Stimulated activated CD4-positive, alpha-beta T cell treated with anti-CD3 and anti-CD28 coated beads, Interleukin-4, amount 100 ng/mL, for 24 hours (primary cell): ENCODE data around the gene DNAH6.
"Not testable (repeated sequence)": the region's sequence is repeated elsewhere in the genome, so short reads cannot be mapped to it uniquely, and the experiment has no call there.

Experiments
- DNase-seq: peaks from one replicate; pipeline ENCODE4 v3.0.0-alpha.2; 2020

Gene DNAH6

GRCh38 chr2:84846041-84846663 lies 329.9 kb downstream of the DNAH6 start:
- peak; percentile 40 for DNase-seq

- no peak for DNase-seq
Observed at GRCh38 chr2:84846741-84847142, 330.4 kb downstream of the DNAH6 start.

DNA sequence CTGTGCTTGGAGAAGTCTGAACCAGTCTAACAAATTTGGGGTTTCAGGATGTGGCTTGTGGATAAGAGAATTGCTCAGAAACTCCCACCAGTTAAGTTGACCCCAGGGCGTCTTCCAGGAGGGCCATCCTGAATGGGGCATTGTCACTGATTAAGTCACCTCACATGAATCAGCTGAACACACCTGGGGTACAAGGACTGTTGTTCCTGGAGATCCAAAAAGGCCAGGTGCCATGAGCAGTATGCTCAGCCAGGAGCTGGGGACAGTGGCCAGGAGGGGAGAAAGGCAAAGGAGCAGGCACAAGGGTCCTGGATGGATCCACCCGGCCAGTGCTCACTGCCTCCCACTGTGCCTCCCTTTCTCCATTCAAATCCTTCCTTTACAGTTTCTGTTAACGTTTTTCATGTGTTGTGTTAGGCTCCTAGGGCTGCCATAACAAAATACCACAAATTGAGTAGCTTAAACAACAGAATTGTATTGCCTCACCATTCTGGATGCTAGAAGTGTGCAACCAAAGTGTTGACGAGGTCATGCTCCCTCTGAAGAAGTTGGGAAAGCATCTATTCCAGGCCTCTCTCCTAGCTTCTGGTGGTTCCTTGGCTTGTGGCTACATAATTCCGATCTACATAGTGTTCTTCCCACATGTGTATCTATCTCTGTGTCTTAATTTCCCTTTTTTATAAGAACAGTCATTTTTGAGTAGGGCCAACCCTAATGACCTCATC lies 331.2 kb downstream of the DNAH6 start:
- DNase-seq = no peak

DNA sequence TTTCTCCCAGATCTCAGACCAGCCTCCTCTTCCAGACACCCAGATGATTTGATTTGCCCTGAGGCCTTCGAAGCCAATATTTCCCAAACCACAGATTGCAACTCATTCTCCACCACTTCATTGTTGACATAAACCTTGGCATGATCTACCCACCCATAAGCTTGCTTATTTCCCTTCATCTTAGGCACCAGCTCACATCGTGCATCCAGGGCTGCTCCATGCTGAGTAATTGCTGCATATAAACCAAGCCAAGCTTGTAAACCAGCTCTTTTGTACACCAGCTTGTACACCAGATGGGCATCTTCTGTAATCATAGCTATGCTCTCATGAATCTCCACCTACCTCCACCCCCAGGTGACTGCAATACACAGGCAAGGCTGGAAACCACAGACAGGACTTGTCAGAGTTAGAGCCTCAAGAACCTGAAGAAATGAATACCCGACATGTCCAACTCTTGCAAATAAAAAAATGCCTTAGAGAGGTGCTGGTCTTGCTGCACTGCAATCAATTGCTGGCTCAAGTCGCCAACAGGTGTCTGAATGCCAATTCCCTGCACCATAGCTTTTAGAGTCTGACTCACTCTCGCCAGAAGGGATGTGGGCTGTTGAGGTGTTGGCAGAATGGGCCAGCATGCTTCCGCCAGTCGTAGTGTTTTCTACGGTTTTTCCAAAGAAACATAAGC lies 333.1 kb downstream of the DNAH6 start:
- DNase-seq = peak; percentile 51

GRCh38 chr2:84850471-84850870 lies 334.2 kb downstream of the DNAH6 start:
- DNase-seq = no peak

DNA sequence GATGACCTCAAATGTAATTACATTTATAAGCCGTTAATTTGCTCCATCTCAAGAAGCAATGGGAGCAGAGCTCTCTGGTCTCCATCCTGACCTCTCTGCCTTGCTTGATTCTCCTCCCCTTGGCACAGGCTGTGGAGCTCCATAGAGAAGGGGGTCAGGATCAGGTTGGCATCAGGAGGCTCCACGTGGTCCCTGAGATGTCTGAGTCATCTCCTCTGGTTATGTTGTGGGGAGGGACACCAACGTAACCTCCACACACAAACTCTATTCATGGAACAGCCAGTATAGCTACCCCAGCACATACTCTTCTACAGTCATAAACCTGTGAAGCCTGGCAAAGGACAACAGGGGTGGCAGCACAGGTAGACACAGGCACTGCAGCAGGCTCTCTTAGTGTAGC lies 335.6 kb downstream of the DNAH6 start:
- DNase-seq = no peak

DNA sequence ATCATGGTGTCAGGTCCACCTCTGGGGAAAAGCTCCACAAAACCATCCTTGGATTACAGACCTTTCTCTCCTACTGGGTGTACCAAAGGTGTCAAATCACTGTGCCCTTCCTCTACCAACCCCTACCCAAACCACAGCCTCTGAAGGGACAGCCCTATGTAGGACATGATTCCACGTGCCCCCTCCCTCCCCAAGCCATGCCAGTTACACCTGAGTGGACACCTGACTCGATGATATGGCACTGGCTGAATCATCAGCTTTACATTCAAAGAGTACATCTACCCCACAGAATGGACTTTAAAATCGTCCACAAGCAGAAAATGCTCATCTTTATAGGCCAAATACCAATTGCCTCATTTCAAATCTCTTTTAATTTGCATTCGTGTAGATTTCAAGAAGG lies 338.6 kb downstream of the DNAH6 start:
- DNase-seq = no peak

GRCh38 chr2:84855731-84856130 lies 339.4 kb downstream of the DNAH6 start:
- no peak for DNase-seq

DNA sequence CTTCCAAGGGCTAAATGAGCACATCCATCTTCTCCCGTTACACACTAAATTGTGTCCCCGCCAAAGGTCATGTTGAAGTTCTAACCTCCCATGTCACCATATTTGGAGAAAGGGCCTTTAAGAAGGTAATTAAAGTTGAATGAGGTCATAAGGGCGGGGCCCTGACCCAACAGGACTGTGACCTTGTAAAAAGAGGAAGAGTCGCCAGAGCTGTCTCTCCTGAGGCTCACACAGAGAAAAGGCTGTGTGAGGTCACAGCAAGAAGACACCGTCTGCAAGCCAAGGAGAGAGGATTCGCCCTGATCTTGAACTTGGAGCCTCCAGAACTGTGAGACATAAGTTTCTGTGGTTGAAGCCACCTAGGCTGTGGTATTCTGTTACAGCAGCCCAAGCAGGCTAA lies 340.5 kb downstream of the DNAH6 start:
- peak; percentile 54 for DNase-seq

GRCh38 chr2:84857566-84857965 lies 341.3 kb downstream of the DNAH6 start:
- no peak for DNase-seq

DNA sequence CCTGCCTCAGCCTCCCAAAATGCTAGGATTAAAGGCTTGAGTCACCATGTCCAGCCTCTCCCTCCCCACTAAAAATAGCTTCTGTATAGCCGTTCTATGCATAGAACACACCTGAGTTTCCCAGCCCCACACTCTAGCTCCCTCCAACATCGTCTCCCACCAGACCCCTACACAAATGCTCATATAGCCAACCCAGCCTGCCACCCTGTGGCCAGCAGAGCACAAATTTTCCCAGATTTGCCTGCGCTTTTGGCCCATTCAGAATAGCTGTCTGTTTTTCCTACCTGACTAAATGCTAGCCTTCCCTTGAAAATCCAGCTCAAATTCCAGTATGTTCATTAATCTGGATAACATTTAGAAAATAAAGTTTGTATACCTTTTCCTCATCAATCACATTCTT lies 341.8 kb downstream of the DNAH6 start:
- no peak for DNase-seq

- DNase-seq = no peak
Observed at GRCh38 chr2:84858937-84859336, 342.6 kb downstream of the DNAH6 start.

- no peak for DNase-seq
Observed at GRCh38 chr2:84861539-84861938, 345.2 kb downstream of the DNAH6 start.

DNA sequence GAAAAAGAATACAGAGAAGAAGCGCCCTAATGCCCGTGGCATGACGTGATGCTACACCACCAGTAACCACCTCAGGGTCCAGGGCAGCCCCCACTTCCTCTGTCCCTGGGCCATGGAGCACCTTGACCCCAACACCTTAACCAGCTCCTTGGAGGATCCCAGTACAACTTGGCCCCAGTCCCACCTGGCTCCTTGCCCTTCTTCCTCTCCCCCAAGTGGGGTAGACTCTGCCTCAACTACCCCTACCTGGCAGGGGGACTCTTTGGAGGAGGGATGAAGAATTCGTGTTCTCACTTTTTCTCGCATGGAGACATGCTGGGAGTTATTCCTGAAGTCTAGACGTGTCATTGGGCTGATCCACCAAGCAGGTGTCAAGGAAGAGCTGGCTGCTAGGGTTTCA lies 345.7 kb downstream of the DNAH6 start:
- DNase-seq = no peak

GRCh38 chr2:84865181-84865783 lies 349.0 kb downstream of the DNAH6 start:
- no peak for DNase-seq

GRCh38 chr2:84866122-84866521 lies 349.8 kb downstream of the DNAH6 start:
- no peak for DNase-seq

DNA sequence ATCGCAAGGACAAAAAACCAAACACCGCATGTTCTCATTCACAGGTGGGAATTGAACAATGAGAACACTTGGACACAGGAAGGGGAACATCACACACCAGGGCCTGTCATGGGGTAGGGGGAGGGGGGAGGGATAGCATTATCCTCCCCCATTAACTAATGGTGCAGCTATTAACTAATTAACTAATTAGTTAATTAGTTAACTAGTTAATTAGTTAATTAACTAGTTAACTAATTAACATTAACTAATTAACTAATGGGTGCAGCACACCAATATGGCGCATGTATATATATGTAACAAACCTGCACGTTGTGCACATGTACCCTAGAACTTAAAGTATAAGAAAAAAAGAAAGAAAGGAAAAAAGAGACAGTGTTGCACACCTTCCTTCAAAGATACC lies 352.0 kb downstream of the DNAH6 start:
- DNase-seq = not testable (repeated sequence)
